Osteocyte (in vitro differentiated cells): ENCODE measurements around the gene POFUT2. TPM values are rescaled to one million over a fixed set of nuclear protein-coding genes. Genes with fewer than 3 reads are reported as not detected.

Experiments used
- DNase-seq: peaks from one replicate; pipeline ENCODE4 v3.0.0; 2021; ENCODE audit warnings: mixed read lengths; ENCODE audit not compliant: unreplicated experiment; ENCODE audit errors: extremely low spot score
- H3K27ac Mint-ChIP-seq: one replicate; pipeline ENCODE4 v1.8.0; 2021; ENCODE audit warnings: mild to moderate bottlenecking, mixed read lengths; ENCODE audit not compliant: unreplicated experiment
- H3K27me3 Mint-ChIP-seq: one replicate; pipeline ENCODE4 v1.8.0; 2021; ENCODE audit warnings: mixed read lengths; ENCODE audit not compliant: unreplicated experiment
- H3K36me3 Mint-ChIP-seq: one replicate; pipeline ENCODE4 v1.8.0; 2021; ENCODE audit warnings: mixed read lengths; ENCODE audit not compliant: unreplicated experiment
- H3K4me1 Mint-ChIP-seq: one replicate; pipeline ENCODE4 v1.8.0; 2021; ENCODE audit warnings: mixed read lengths; ENCODE audit not compliant: unreplicated experiment
- H3K4me3 Mint-ChIP-seq: one replicate; pipeline ENCODE4 v1.8.0; 2021; ENCODE audit warnings: mild to moderate bottlenecking, moderate library complexity, mixed read lengths; ENCODE audit not compliant: unreplicated experiment
- H3K9me3 Mint-ChIP-seq: one replicate; pipeline ENCODE4 v1.8.0; 2021; ENCODE audit warnings: mixed read lengths; ENCODE audit not compliant: unreplicated experiment
- CTCF ChIP-seq: fragments of 200-600 bp; sonication (generic); IDR thresholded peaks from 2 replicates; pipeline ENCODE4 v1.5.0; 2021; ENCODE audit warnings: antibody characterized with exemption, mild to moderate bottlenecking, moderate library complexity
- total RNA-seq: library from RNA; stranded (reverse); gene quantifications from 2 replicates; pipeline ENCODE4 v1.2.1, GENCODE V29; 2021

POFUT2 gene
- total RNA-seq, 1 donor from 2014 or later = 62.7 TPM

DNA sequence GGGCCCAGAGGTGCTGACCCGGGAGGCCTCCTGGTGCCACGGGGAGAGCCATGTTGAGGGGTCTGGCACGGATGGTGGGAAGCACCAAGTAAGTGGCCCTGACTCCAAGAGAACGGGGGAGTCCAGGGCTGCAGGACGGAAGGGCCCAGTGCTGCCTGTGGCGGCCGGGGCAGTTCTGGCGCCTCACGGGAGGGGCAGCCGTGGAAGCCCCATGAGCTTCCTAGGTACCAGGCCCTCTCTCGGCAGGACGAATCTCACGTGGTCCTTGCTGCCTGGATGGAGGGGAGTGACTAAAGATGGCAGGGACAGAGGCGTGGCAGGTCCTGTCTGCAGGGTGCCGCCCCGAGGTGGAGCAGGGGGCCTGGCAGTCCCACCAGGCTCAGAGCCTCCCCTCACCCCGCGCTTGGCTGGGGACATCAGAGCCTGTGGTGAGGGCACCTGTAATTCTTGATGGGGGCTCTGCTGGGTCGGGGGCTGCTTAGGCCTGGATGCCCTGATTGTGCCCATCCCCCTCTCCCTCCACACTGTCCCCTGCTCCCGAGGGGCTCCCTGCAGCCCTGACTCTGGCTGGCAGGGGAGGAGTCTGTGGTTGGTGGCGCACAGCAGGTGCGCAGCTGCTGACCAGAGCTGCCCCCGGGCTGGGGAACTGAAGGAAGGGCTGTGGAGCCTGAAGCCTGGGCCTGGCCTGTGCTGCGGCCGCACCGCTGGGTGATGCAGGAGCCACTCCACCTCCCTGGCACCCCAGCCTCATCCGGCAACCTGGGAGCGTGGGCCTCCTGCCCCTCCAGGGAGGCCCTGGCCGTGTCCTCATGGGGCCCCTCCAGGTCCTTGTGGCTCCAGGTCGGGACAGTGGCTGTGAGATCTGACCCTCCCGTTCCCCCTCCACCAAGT, 31.4 kb downstream of the POFUT2 start:
- peak; percentile 83 for DNase-seq
- H3K36me3 Mint-ChIP-seq = no peaks in the 10 kb centered on the region
- H3K4me3 Mint-ChIP-seq = no peak overlapping the region
- H3K27ac Mint-ChIP-seq = no peak overlapping the region
- no peak for TF ChIP-seq CTCF
- peaks cover 14% of the 10 kb centered on the region for H3K4me1 Mint-ChIP-seq
- H3K27me3 Mint-ChIP-seq = no peaks in the 10 kb centered on the region
- H3K9me3 Mint-ChIP-seq = no peaks in the 10 kb centered on the region

- TF ChIP-seq CTCF = no peak
- Mint-ChIP-seq H3K27me3 (no peaks in the 10 kb centered on the region), H3K27ac (no peak overlapping the region), H3K36me3 (no peaks in the 10 kb centered on the region), H3K4me3 (no peak overlapping the region), H3K9me3 (peaks cover 5% of the 10 kb centered on the region), H3K4me1 (peaks cover 14% of the 10 kb centered on the region)
- no peak for DNase-seq
These were observed 32.2 kb downstream of the POFUT2 start for GRCh38 chr21:45255381-45256020.

DNA sequence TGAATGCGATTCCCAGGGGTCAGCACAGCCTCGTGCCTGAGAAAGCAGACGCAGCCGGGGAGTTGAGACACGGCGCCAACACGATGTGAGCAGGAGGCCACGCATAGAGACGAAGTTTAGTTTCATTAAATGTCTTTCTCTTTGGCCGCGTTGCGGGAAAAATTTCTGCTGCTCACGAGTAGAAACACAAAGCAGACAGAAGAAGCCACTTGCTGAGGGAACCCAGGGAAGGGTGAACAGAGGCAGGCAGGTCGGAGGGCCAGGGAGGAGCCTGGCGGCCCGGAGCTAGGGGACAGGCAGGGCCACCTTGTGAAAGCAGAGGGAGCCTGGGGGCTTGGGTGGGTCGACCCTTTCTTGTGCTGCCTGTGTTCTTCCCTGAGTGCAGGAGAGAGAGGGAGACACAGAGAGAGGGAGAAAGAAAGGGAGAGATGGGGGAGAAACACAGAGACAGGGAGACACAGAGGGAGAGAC, 33.2 kb downstream of the POFUT2 start:
- Mint-ChIP-seq H3K36me3 (no peaks in the 10 kb centered on the region), H3K4me3 (no peak overlapping the region), H3K9me3 (peaks cover 6% of the 10 kb centered on the region), H3K27ac (no peak overlapping the region), H3K4me1 (peaks cover 13% of the 10 kb centered on the region), H3K27me3 (no peaks in the 10 kb centered on the region)
- DNase-seq = no peak
- no peak for TF ChIP-seq CTCF

DNA sequence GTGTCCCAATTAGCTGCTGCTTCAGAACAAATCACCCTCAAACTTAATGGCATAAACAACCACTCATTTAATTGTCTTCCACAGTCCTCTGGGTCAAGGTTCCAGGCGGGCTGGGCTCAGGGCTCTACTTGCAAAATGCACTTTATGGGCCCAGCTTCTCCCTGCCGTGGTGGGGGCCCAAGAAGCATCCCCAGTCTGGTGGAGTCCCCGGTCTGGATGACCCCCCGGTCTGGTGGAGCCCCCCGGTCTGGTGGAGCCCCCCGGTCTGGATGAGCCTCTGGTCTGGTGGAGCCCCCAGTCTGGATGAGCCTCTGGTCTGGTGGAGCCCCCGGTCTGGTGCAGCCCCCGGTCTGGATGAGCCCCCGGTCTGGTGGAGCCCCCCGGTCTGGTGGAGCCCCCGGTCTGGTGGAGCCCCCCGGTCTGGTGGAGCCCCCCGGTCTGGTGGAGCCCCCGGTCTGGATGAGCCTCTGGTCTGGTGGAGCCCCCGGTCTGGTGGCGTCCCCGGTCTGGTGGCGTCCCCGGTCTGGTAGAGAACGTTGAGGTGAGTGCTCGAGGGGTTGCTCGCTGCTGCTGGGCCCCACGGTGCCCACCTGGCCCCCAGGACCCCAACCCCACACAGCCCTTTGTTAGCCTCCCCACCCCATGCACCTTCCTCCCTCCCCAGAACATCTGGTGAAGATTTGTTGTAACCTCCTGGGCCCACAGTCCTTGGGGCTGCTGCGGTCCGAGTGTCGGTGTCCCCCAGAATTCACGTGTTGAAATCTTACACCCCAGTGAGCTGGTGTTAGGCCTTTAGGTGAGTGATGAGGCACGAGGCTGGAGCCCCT, 33.8 kb downstream of the POFUT2 start:
- H3K27me3 Mint-ChIP-seq = no peaks in the 10 kb centered on the region
- DNase-seq = no peak
- H3K36me3 Mint-ChIP-seq = no peaks in the 10 kb centered on the region
- H3K27ac Mint-ChIP-seq = no peak overlapping the region
- peaks cover 12% of the 10 kb centered on the region for H3K4me1 Mint-ChIP-seq
- no peak overlapping the region for H3K4me3 Mint-ChIP-seq
- peaks cover 6% of the 10 kb centered on the region for H3K9me3 Mint-ChIP-seq
- TF ChIP-seq CTCF = no peak
